Measurements from ENCODE around the gene ALAD.

- TF ChIP-seq CTCF (IDR thresholded peaks at IDR 0.05 in 4 of 5, conservative IDR thresholded peaks at IDR 0.05 in 1 of 5): no peak
- TF ChIP-seq POLR2A (IDR thresholded peaks at IDR 0.05): no peak
Observed at GRCh38 chr9:113427629-113428028, 26.5 kb upstream of the ALAD start.

Data from gastrocnemius medialis (tissue), 4 donors.